HepG2 (cell line): ENCODE measurements around the gene FRAS1. TPM values are rescaled to one million over a fixed set of nuclear protein-coding genes. Genes with fewer than 3 reads are reported as not detected.
"Not testable (repeated sequence)": the region's sequence is repeated elsewhere in the genome, so short reads cannot be mapped to it uniquely, and the experiment has no call there.

Experiments
- ATAC-seq: fragments of 200-7000 bp; cut with Tn5 transposase; 3 replicates; pipeline ENCODE4 v1.9.1; 2020; ENCODE audit warnings: mild to moderate bottlenecking, moderate library complexity
- BruUV-seq: library from RNA; stranded (reverse); fragments of 400-500 nt; replicated peaks from 2 replicates; lab custom pipeline; 2021; lab: Mats Ljungman, UMichigan
- CTCF ChIA-PET: fragments of 300-600 bp; formaldehyde crosslinking; extraction: SDS; loops from one replicate; lab custom pipeline; 2021; ENCODE audit warnings: low total read pairs, inconsistent platforms, low intra/inter-chr PET ratio; lab: Yijun Ruan, JAX
- POLR2A ChIA-PET: fragments of 350-600 bp; sonication (Branson Sonifier 250); formaldehyde crosslinking; loops from one replicate; lab custom pipeline; 2020; ENCODE audit warnings: antibody characterized with exemption, inconsistent platforms; lab: Yijun Ruan, JAX
- DNase-seq: peaks from one replicate; pipeline ENCODE4 v3.0.0-alpha.2; 2015; ENCODE audit warnings: low spot score
- FAIRE-seq: peaks from 3 replicates; lab custom pipeline; 2011; peaks lifted over from hg19 to GRCh38; lab: Jason Lieb, UNC
- H2AFZ ChIP-seq: one replicate; pipeline ENCODE4 v1.6.1; 2011; ENCODE audit warnings: low read length, inconsistent platforms
- H3K27ac ChIP-seq: fragments of 300-600 bp; 3 replicates; pipeline ENCODE4 v1.8.0; 2011; ENCODE audit warnings: mixed run types, mild to moderate bottlenecking, mixed read lengths, low read length, inconsistent platforms; ENCODE audit not compliant: insufficient read depth; ENCODE audit errors: extremely low read length
- H3K27me3 ChIP-seq, 2 experiments: fragments of 200-600 bp in 1 of 2; 2 replicates in 1 of 2; 3 replicates in 1 of 2; pipeline versions ENCODE4 v1.6.0 to v1.8.0; 2011; ENCODE audit warnings: low read length in 2 of 2, mild to moderate bottlenecking in 2 of 2, moderate library complexity in 2 of 2, inconsistent platforms in 1 of 2; ENCODE audit not compliant: insufficient read depth in 2 of 2, control insufficient read depth in 1 of 2
- H3K36me3 ChIP-seq, 2 experiments: fragments of 200-600 bp in 1 of 2; replicated peaks in 1 of 2; 2 replicates in 1 of 2; 3 replicates in 1 of 2; pipeline versions ENCODE4 v1.5.1 to v1.8.0; 2011; ENCODE audit warnings: low read length in 2 of 2, inconsistent platforms in 1 of 2; ENCODE audit not compliant: insufficient read depth in 2 of 2, control insufficient read depth in 1 of 2
- H3K4me1 ChIP-seq: 2 replicates; pipeline ENCODE4 v1.5.1; 2012; ENCODE audit warnings: low read length, inconsistent platforms; ENCODE audit not compliant: insufficient read depth
- H3K4me2 ChIP-seq: 2 replicates; pipeline ENCODE4 v1.6.0; 2011; ENCODE audit warnings: low read depth, low read length, inconsistent platforms
- H3K4me3 ChIP-seq, 3 experiments: fragments of 200-600 bp in 1 of 3; sonication (generic), shearing (Covaris generic) in 1 of 3; replicated peaks in 1 of 3; 2 replicates each; pipeline ENCODE4 v1.5.1; 2011 to 2016; ENCODE audit warnings: low read length in 3 of 3, inconsistent platforms in 2 of 3, low read depth in 2 of 3, mild to moderate bottlenecking in 2 of 3, control low read depth in 1 of 3, mixed read lengths in 1 of 3; ENCODE audit not compliant: insufficient read depth in 1 of 3
- H3K79me2 ChIP-seq: one replicate; pipeline ENCODE4 v1.6.1; 2011; ENCODE audit warnings: low read length, inconsistent platforms; ENCODE audit not compliant: insufficient read depth
- H3K9ac ChIP-seq: 2 replicates; pipeline ENCODE4 v1.6.0; 2011; ENCODE audit warnings: mild to moderate bottlenecking, low read depth, low read length, inconsistent platforms; ENCODE audit not compliant: insufficient read depth
- H3K9me3 ChIP-seq: 2 replicates; pipeline ENCODE4 v1.5.1; 2012; ENCODE audit warnings: mild to moderate bottlenecking, low read length
- H4K20me1 ChIP-seq: 2 replicates; pipeline ENCODE4 v1.6.0; 2011; ENCODE audit warnings: inconsistent platforms, mild to moderate bottlenecking, low read length, moderate library complexity; ENCODE audit not compliant: insufficient read depth
- ETS1 ChIP-seq: sonication (generic); formaldehyde crosslinking; IDR thresholded peaks from 2 replicates; pipeline ENCODE4 v1.4.0; 2020; ENCODE audit warnings: missing genetic modification reagents
- KLF16 ChIP-seq, 2 experiments: sonication (generic) in 1 of 2; formaldehyde crosslinking in 1 of 2; IDR thresholded peaks; 2 replicates each; pipeline versions ENCODE4 v1.6.1 to v1.8.0; 2016 to 2023; ENCODE audit warnings: missing genetic modification reagents in 2 of 2, missing compliant biosample characterization in 1 of 2
- MAFF ChIP-seq: IDR thresholded peaks from 2 replicates; pipeline ENCODE4 v1.6.1; 2011; ENCODE audit warnings: low read depth, low read length, improper control_type of control experiment
- RBM22 ChIP-seq: fragments of 200-400 bp; formaldehyde crosslinking; optimal IDR thresholded peaks from 2 replicates; pipeline ENCODE3; 2017; ENCODE audit warnings: mild to moderate bottlenecking, low read length, moderate library complexity
- WGBS: methylation state at CpG from one replicate; pipeline ENCODE4 v1.1.6; 2017; ENCODE audit warnings: low lambda C conversion rate; 5-methylcytosine and 5-hydroxymethylcytosine counted together
- in situ Hi-C: cut with HindIII; loops from 2 replicates; pipeline ENCODE4 v1.10.0; 2017; ENCODE audit warnings: low pct_unique_long_range_greater_than_20kb; ENCODE audit not compliant: extremely low pct_ligation_motif_present
- intact Hi-C: fragments of 100-400 bp; cut with micrococcal nuclease; formaldehyde crosslinking; loops from one replicate; pipeline ENCODE4 v1.10.0; 2022; ENCODE audit not compliant: unreplicated experiment
- polyA plus RNA-seq, 8 experiments: library from polyadenylated mRNA; depleted of rRNA in 3 of 8; stranded (reverse) in 7 of 8; unstranded in 1 of 8; fragments of >200 nt; fragmentation: Illumina TruSeq in 4 of 8; extraction: Trizol in 4 of 8; gene quantifications; 2 replicates each; pipeline versions ENCODE4 v1.2.1 to v1.2.3, GENCODE V29; 2011 to 2016; ENCODE audit warnings: low read depth in 4 of 8, missing spikeins in 1 of 8, mixed read lengths in 1 of 8; ENCODE audit not compliant: insufficient read depth in 1 of 8
- total RNA-seq, 5 experiments: library from RNA; depleted of rRNA; stranded (reverse); fragments of >200 nt; fragmentation: Illumina TruSeq; extraction: Trizol; gene quantifications; 2 replicates each; pipeline ENCODE4 v1.2.3, GENCODE V29; 2016; ENCODE audit warnings: low read depth in 1 of 5
- TF ChIP-seq, protein P1 (sequence below): fragments of 450-650 bp; IDR thresholded peaks from 2 replicates; pipeline ENCODE4 v1.6.1; 2016

The FRAS1 gene
- total and polyA plus RNA-seq, 2 of the 13 experiments (the other 11 are each of a cell fraction or from before 2014, with no cell fraction given), result 22.5 to 31.6 TPM

DNA sequence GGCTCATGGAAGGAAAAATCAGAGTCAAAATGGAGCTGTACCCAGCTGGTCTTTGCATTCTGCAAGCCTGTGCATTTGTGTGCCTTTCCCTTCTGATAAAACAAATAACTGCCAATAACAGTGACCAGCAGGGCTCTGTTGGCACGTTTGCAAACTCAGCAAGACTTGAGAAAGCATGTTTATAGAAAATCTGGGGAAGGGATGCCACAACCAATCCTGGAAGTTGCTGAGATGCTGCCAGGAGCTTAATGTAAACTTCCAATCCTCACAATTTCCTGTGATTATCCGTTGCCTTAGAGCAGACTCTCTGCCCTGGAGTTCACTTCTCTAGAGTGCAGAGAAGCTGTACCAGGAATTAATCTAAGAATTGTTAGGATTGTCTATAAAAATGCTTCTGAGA lies 487.6 kb downstream of the FRAS1 start:
- no peaks in the 10 kb centered on the region for H4K20me1 ChIP-seq
- H3K9me3 ChIP-seq, result no peaks in the 10 kb centered on the region
- BruUV-seq, result no TSS peak
- ATAC-seq (no peak), DNase-seq (no peak), FAIRE-seq (no peak)
- CTCF ChIA-PET, result no interaction called here
- peaks cover 0 to 16% of the 10 kb centered on the region in 2 experiments; a peak in 2 of 5 replicates for H3K36me3 ChIP-seq
- H3K4me1 ChIP-seq, result no peaks in the 10 kb centered on the region
- no peak overlapping the region for H3K27ac ChIP-seq
- H2AFZ ChIP-seq, result no peak overlapping the region
- in situ Hi-C loops (no loop called here), intact Hi-C loops (no loop called here)
- no peaks in the 10 kb centered on the region for H3K27me3 ChIP-seq
- H3K79me2 ChIP-seq, result no peaks in the 10 kb centered on the region
- WGBS, result 70% methylated on average over 2 of the region's 2 CpGs
- H3K9ac ChIP-seq, result no peak overlapping the region
- H3K4me3 ChIP-seq, result no peak overlapping the region
- H3K4me2 ChIP-seq, result no peak overlapping the region
- TF ChIP-seq MAFF (0 out of 2 replicates have a peak, but pooled peaks have one; percentile 6), ETS1 (CRISPR knock-in tag) (no peak)
- TF ChIP-seq, all 625 proteins: peak for 1
- POLR2A ChIA-PET, result no interaction called here

DNA sequence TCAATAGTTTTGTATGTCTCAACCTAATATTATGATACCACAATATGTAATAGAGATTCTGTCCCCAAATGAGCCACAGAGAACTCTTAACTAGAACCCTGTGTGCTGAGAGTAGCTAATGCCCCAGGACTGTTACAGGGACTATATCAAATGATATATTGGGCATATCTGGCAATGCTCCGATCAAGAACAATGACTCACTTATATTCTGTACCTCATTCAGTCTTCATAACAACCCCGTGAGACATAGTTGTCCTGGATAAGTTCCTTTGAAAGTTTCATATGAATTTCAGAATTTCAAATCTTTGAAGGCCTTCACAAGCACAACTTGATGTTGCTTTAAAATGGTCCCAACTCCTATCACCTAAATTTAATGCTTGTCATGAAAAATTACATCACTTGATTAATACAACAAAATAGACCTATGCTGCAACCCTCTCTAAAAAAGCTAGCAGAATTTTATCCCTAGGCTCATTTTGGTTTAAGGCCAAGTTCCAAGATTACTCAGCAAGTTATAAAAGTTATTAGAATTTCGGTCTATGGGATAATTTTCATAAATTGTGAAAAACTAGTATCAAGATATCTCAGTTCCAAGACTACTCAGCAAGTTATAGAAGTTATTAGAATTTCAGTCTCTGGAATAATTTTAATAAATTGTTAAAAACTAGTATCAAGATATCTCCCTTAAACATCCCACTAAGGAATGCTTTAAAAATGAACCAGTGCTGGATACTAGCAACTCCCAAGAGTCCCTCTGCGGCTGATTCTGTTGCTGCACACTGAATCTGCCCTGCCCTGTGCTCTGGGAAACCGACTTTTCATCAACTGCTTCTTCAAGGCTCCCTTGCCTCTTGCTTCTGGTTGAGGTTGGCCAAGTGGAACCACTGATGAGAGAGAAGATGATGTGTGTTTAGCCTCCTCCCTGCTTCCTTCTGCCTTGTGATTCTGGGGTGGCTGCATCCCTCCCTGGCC lies 488.4 kb downstream of the FRAS1 start:
- in situ Hi-C loops (no loop called here), intact Hi-C loops (no loop called here)
- no peak overlapping the region for H3K4me2 ChIP-seq
- H3K9me3 ChIP-seq, result no peaks in the 10 kb centered on the region
- POLR2A ChIA-PET, result no interaction called here
- peaks cover 0 to 13% of the 10 kb centered on the region in 2 experiments; a peak in 2 of 5 replicates for H3K36me3 ChIP-seq
- CTCF ChIA-PET, result no interaction called here
- no peaks in the 10 kb centered on the region for H3K4me1 ChIP-seq
- ATAC-seq (no peak), DNase-seq (no peak), FAIRE-seq (no peak)
- 0 out of 5 replicates have a peak, but pooled peaks cover 0 to 5% of the 10 kb centered on the region in 2 experiments for H3K27me3 ChIP-seq
- H3K4me3 ChIP-seq, result no peak overlapping the region
- no peak overlapping the region for H3K9ac ChIP-seq
- H3K79me2 ChIP-seq, result no peaks in the 10 kb centered on the region
- no TSS peak for BruUV-seq
- no peak overlapping the region for H3K27ac ChIP-seq
- TF ChIP-seq, protein P1, sequence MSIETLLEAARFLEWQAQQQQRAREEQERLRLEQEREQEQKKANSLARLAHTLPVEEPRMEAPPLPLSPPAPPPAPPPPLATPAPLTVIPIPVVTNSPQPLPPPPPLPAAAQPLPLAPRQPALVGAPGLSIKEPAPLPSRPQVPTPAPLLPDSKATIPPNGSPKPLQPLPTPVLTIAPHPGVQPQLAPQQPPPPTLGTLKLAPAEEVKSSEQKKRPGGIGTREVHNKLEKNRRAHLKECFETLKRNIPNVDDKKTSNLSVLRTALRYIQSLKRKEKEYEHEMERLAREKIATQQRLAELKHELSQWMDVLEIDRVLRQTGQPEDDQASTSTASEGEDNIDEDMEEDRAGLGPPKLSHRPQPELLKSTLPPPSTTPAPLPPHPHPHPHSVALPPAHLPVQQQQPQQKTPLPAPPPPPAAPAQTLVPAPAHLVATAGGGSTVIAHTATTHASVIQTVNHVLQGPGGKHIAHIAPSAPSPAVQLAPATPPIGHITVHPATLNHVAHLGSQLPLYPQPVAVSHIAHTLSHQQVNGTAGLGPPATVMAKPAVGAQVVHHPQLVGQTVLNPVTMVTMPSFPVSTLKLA, result no peak
- TF ChIP-seq RBM22 (peak; percentile 47), KLF16 (CRISPR knock-in tag; IDR thresholded peaks at IDR 0.05) (no peak)
- WGBS, result 85% methylated on average over 5 of the region's 5 CpGs
- H4K20me1 ChIP-seq, result no peaks in the 10 kb centered on the region
- no peak overlapping the region for H2AFZ ChIP-seq

GRCh38 chr4:78547899-78548298 lies 490.8 kb downstream of the FRAS1 start:
- H3K36me3 ChIP-seq, H3K9me3 ChIP-seq, H2AFZ ChIP-seq, POLR2A ChIA-PET, CTCF ChIA-PET, BruUV-seq, H3K79me2 ChIP-seq, H3K9ac ChIP-seq, FAIRE-seq, DNase-seq, ATAC-seq, H3K4me3 ChIP-seq, in situ Hi-C loops, H3K4me2 ChIP-seq, intact Hi-C loops, H3K27ac ChIP-seq, H4K20me1 ChIP-seq: not testable (repeated sequence)
- peaks cover 18% of the 10 kb centered on the region for H3K4me1 ChIP-seq
- WGBS, result 91% methylated on average over 13 of the region's 28 CpGs
- H3K27me3 ChIP-seq, result peaks cover 0 to 13% of the 10 kb centered on the region in 2 experiments; a peak in 2 of 5 replicates
